NCI-H524 (cell line): Measurements from ENCODE around the gene NTRK2.

Experiments
- DNase-seq, 2 experiments: peaks; one replicate each; lab custom pipeline; 2025; lab: John Stamatoyannopoulos, UW

The NTRK2 gene

GRCh38 chr9:84818791-84819190 lies 149.3 kb downstream of the NTRK2 start:
- no peak for DNase-seq

DNA sequence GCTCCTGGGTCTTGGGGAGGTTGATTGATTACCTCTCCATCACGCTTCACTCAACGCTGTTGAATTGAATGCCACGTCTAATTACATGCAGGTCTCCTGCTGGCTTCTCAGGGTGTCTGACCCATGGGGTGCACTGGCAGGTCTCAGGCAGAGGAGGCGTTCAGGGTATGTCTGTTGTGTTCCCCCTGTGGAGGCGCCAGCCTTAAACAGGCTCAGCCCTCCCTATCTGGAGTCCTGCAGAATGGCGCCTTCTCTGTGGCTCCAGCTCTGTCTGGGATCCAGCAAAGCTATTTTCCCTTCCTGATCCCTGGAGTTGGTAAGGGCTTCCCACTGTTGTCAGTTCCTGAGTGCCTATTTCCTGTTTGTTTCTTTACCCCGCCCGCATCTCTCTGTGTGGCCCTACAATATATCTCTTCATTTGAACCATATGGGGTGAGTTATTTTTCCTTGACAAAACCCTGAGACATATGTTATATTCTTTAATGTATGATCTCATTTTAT lies 150.0 kb downstream of the NTRK2 start:
- no peak for DNase-seq

DNA sequence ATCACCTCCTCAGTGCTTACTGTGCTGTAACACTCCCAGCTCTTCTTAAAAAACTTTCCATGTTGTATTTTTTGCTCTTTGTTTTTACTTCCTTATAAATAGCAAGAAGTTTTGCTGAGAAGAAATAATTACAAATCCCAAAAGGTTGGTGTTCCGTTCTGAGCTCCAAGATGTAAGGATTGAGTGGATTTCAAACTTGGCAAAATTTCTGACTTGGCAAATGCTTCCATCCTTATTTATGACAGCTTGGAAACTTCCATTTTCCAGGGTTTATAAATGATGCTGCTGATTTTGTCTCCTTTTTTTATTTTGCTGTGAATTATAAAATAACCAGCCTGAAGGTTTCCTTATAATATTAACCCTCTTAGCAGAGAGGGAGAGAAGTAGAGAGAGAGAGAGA lies 151.9 kb downstream of the NTRK2 start:
- no peak for DNase-seq

DNA sequence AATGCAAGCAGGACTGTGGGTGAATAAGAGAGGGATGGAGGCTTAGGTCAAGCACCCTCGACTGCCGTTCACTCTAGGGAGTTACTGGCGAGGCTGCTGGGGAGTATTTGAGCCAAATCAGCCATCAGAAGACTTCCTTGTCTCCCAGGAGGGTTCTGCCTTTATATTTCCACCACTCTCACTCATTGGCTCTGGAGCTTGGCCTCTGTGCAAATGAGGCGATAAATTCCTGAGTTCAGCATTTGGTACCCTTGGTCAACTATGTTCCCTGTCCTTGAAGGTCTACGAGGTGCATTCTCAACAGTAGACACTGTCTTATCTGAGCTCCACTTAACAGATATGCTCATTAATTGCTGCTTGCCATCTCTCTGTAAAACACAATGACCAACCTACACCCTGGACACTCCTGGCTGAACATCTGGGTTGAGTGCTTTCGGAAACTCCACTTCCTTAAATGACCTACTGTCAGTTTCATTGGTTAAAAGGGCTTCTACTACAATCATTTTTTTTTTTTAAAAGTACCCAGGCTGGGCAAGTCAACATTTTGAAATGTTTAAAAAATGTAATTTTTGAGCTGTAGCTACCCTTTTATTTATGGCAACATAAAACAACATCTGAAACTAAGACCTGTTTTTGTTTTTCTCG lies 153.2 kb downstream of the NTRK2 start:
- no peak for DNase-seq

DNA sequence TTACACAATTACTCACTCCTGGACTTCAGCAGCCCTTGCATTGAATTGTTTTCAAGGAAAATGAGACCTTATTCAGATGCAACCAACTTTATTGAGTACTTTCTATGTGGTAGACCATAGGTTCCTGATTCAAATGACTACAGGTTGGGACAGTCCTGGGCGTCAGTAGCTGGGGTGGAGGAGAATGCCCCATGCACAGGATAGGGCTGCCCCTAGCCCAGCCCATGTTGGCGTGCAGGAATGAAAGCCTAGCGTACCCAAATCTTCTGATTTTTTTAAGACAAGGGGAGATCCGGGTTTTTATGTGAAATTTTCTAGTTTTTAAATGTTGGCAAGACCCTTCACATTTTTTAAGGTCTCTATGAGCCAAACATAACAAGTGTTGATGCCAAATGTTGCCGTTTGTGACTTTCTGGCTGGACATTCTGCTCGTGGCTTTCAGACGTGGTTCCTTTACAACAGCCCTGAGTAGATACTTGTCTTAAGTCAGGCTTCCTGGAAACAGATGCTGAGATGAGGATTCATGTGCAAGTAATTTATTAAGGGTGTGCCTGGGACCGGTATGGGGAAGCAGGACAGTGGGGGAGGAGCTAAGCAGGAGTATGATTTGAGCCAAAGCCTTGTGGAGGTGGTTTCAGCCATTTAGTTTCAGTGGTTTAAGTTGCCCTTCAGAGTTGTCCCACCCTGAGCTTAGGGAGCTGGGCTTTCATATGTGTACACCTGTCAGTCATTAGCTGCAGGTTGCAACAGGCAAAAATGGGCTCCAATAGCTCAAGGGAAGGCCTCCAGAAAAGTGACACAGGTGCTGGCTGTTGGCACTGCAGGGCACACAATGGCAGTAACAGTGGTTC lies 154.1 kb downstream of the NTRK2 start:
- DNase-seq, result no peak

DNA sequence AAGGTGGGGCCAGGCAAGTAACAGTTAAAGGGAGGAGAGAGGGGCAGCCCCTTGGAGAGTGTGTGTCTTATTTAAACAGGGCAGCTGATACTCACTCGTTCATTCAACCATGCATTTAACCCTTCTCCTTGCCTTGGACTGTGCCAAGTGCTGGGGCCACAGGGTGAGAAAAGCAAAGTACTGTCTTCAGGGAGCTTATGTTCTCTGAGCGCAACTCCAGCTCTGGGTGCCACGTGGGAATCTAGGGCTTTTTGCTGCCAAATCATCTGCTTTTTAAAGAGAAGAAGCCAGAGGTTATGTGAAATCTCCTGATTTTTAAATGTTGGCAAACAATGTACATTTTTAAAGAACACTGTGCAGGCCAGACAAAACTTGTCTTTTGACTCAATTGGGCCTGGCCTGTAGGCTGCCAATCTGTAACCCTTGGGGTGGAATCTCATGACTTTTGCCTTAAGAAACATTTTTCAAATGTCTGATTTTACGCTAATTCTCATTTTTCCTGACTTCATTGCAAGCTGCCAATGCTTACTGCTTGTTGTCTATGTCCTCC lies 157.8 kb downstream of the NTRK2 start:
- DNase-seq, result no peak

GRCh38 chr9:84828046-84828445 lies 158.5 kb downstream of the NTRK2 start:
- no peak for DNase-seq

- no peak for DNase-seq
These were observed 159.9 kb downstream of the NTRK2 start for GRCh38 chr9:84829471-84829870.

DNA sequence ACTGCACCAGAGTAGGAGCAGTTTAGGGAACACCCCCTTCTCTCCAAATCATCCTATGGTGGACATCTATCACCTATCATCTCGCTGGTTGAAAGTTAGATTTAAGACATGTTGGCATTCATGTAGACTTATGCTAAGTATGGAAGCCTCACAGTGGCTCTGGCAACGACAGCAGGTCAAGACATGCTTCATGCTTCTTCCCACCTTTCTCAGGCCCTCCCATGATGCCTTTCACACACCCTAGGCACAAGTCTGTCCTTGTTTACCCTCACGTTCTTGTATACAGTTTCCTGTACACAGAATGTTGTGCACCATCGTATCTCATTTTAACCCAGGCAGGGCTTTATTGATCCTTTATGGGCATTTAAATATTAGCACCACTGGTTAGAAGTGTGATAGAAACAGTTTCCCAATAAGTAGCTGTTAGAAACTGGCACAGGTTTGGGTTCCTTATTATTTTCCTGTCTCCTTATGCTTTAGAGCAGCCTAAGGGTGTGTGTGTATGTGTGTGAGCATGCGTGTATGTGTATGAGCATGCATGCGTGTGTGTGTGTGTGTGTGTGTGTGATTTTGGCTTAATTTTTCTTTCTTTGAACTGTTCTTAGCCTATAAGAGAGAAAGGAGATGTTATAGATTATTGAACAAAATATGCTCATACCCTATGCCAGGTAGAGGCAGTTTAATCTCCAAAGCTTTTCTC lies 160.6 kb downstream of the NTRK2 start:
- no peak for DNase-seq

- DNase-seq, result no peak
These were observed 161.8 kb downstream of the NTRK2 start for GRCh38 chr9:84831377-84831776.

GRCh38 chr9:84832453-84832852 lies 162.9 kb downstream of the NTRK2 start:
- no peak for DNase-seq

- DNase-seq, result no peak
These were observed 164.9 kb downstream of the NTRK2 start for GRCh38 chr9:84834426-84834825.

DNA sequence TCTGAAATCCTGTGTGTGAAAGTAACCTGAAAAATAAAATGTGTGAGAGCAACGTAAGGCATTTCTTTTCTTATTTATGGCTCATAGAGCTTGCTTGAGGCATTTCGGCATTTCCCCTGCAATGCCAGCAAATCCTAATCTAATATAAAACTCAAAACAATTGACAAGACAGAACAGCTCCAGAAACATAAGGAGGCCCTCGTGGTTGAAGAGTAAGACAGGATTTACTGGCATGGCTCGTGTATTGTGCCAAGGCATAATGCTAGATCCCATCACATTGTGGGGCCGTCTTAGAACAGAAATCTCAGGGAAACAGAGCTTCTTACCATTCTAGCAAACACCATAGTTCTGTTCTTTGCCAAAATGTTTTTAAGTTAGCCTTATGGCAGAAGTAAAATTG lies 166.2 kb downstream of the NTRK2 start:
- no peak for DNase-seq

- DNase-seq, result no peak
These were observed 169.3 kb downstream of the NTRK2 start for GRCh38 chr9:84838879-84839278.

DNA sequence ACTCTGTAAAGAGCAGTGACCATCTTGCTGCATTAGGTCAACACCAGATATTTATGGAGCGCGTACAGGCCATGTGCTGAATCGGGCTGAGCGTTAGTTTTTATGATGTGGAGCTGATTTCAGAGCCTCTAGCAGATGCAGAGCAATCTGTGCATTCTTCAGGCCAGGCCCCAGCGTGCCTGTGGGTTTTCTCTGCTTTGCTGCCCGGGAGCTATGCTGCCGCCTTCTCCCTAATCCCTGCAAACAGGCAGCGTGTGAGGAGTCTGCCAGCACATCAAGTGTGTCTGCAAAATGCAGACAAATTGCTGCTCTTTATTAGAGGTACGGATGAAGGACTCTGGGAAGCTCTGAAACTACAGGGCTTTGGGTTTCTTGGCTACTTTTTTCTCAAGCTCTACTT lies 170.0 kb downstream of the NTRK2 start:
- DNase-seq, result peak; percentile 2 to 44

DNA sequence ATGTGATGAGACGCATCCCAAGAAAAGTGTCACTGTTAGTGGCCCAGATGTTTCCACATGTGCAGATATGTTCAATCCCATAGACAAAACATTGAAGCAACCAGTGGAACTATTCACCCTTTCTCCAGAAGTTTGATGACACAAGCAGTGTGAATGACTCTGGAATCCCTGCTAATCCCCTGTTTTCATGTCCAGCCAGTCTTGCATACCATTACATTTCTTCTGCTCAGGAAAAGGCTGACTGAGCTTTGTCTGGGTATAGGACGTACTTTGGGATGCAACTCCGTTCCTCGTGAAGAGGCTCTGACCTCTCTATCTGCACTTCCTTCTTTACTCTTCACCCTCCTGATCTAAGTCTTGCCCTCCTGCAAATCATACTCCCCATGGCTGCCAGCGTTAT lies 172.4 kb downstream of the NTRK2 start:
- no peak for DNase-seq

GRCh38 chr9:84843175-84843824 lies 173.8 kb downstream of the NTRK2 start:
- DNase-seq, result no peak

DNA sequence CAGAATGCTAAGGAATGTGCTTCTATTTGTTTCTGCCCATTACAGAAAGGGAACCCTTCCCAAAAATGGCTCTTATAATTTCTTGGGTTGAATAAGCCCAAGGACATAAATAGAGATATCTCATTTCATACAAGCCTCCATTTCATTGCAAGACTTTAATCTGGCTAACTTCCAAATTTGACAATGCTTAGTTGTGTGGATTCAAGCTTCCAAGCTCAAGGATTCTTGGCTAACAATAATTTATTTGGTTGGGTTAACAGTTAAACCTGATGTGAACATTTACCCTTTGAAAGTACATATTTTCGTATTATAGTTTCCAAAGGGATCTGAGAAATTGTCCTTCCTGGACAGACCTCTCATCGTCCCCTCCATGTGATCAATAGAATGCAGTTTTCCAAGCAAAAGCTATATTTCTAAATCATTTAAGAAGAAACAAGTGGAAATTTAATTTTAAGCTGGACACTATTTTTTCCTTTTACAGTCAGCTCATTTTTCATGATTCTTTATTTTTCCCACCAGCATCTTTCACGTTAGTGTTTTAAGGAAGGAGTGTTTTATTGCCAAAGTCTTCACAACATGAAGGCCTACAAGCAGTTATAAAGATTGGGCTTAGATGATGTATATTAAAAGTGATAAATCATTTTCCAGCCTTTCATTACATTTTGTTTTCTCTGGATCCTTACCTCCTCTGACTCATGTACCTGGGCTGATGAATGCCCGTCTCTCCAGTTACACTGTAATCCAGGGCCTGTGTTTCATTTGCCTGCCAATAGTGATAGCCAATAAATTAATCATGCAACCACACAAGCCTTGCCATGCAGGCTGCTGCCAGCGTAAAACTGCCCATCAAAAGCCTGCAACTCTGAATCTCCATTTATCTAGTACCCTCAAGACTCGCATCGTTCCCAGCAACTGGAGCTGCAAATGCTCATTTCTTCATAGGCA lies 176.7 kb downstream of the NTRK2 start:
- no peak for DNase-seq

DNA sequence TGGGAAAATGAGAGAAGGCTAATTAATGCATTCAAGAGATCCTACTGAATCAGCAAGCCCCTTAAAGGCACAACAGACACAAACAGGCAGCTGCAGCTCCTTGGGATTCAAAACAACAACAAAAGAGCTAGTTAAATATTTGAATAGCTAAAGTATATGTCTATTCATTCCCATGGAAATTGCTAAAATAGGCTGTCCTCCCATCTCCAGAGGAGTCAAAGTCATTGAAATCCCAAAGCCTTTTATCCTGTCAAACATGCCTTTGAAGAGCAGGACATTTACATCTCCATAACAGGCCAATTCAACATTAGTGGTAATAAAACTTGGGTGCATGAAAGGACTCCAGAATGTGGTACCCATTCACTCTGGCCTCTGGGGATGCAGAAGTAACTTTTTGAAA lies 177.4 kb downstream of the NTRK2 start:
- DNase-seq, result no peak

DNA sequence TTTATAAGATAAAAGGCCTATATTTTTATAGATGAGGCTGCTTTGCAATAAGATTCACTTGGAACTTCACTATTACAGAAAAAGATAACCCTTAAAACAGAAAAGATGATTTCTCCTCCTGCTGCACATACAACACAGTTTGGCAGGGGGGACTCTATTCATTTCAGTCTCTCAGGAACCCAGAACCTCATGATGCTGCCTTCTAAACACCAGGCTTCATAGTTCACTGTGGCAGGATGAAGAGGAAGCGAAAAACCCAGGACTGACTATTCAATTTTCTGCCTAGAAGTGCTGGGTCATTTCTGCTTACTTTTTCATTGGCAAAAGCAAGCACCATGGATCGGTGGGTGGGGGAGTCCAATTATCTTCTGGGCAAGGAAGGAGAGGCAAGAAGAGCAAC lies 179.5 kb downstream of the NTRK2 start:
- DNase-seq, result no peak

- no peak for DNase-seq
These were observed 181.4 kb downstream of the NTRK2 start for GRCh38 chr9:84850830-84851392.
